GM12872 (cell line): ENCODE data around the gene RABGAP1L.
A peak's percentile ranks its signal among the peaks of the same experiment; 100 is the strongest.

Source experiments
- TF ChIP-seq, protein P1 (sequence below): IDR thresholded peaks from 3 replicates; pipeline ENCODE4 v1.5.1; 2011; ENCODE audit warnings: low read depth, mild to moderate bottlenecking, low read length, moderate library complexity; ENCODE audit not compliant: insufficient read depth

The RABGAP1L gene

DNA sequence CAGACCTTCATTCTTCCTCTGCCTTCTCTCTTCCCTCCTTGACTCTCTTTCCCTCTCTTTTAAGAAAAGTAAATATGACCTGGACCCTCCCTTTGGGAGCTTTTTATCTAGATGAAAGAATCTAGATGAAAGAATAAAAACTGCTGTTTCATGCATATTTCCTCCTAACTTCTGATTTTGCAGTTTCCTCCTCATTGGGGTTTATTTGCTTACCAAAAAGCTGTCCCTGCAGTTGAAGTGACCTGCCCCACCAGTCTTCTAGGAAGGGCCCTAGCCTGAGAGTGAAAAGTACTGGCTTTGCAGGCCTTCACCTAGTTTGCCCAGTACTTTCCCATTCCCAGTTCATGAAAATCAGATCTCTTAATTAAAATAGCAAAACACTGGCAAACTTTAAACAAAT, 812.1 kb downstream of the RABGAP1L start:
- TF ChIP-seq, protein P1, sequence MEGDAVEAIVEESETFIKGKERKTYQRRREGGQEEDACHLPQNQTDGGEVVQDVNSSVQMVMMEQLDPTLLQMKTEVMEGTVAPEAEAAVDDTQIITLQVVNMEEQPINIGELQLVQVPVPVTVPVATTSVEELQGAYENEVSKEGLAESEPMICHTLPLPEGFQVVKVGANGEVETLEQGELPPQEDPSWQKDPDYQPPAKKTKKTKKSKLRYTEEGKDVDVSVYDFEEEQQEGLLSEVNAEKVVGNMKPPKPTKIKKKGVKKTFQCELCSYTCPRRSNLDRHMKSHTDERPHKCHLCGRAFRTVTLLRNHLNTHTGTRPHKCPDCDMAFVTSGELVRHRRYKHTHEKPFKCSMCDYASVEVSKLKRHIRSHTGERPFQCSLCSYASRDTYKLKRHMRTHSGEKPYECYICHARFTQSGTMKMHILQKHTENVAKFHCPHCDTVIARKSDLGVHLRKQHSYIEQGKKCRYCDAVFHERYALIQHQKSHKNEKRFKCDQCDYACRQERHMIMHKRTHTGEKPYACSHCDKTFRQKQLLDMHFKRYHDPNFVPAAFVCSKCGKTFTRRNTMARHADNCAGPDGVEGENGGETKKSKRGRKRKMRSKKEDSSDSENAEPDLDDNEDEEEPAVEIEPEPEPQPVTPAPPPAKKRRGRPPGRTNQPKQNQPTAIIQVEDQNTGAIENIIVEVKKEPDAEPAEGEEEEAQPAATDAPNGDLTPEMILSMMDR, result no peak

DNA sequence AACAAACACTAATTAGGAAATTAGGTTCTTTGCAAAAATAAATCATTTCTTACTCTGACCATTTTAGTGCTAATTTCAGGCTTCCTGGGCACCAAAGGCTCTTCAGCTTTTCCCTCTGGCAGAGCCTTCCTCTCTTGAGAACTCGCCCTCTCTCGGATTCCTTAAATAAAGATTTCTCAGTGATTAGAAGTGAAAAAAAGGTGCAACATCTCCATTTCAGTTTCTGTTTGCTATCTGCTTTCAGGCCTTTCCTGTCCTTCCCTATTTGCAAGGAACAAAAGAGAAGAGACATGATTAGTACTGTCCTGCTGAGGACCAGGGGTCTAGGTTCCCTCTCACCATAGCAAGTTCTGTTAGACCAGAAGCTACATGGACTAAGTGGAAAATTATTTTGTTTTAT, 812.6 kb downstream of the RABGAP1L start:
- TF ChIP-seq, protein P1, result no peak

DNA sequence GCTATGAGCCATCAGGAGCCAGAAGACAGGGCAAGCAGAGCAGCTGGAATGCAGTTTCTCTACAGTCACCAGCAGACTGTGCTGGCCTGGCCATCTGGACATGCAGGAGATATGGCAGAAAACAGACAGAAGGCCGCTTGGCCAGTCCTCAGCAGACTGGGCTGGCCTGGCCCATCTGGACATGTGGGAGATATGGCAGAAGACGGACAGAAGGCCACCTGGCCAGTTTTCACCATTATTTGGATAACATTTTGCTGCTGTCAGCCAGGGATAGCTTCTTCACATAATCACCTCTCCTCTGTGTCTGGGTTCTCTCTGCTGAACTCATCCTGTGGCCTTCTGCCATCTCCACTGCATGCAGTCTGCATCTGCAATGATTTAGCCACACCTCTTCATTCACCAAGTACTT, 815.4 kb downstream of the RABGAP1L start:
- TF ChIP-seq, protein P1, result no peak

DNA sequence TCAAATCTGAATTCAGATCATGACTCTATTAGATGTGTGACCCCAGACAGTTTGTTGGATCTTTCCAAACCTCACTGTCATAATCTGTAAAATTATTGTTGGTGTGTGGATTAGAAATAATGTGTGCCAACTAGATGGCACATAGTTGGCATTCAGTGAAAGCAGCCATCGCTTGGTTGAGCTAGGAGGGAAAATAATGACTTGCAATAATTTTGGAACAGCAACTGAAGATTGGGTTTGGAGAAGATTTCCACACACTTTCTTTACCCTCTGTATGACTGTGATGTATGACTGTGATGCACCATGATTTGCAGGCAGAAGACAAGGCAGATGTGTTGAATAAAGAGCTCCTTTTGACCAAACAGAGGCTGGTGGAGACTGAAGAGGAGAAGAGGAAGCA, 816.4 kb downstream of the RABGAP1L start:
- TF ChIP-seq, protein P1, result no peak

DNA sequence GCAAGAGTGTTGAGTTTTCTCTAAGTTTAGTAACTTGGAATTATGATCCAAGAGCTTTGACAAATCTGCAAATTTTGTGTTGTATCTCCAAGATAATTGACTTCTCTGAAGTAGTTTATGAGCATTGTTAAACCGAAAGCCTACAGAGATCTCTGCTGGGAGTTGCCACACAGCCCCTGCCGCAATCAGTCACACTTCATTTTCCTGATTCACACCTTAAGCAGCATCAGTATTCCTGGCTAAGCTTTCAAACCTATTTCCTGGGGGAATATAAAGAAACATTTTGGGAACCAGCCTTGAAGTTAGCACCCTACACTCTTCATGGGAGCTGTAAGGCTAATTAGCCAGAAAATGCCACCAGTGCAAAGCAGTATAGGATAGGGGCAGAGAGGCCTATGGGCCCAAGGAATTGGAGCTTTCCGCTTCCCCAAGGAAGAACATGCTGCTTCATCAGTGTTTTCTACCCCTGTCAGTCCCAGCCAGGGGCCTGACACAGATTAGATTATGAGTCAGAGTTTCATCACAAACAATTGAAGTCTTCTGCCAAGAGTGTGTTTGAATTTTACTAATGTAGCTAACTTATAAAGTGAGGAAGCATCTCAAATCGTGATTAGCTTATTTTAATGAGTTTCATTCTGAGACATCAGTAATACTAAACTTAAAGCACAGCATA, 817.3 kb downstream of the RABGAP1L start:
- TF ChIP-seq, protein P1, result no peak

DNA sequence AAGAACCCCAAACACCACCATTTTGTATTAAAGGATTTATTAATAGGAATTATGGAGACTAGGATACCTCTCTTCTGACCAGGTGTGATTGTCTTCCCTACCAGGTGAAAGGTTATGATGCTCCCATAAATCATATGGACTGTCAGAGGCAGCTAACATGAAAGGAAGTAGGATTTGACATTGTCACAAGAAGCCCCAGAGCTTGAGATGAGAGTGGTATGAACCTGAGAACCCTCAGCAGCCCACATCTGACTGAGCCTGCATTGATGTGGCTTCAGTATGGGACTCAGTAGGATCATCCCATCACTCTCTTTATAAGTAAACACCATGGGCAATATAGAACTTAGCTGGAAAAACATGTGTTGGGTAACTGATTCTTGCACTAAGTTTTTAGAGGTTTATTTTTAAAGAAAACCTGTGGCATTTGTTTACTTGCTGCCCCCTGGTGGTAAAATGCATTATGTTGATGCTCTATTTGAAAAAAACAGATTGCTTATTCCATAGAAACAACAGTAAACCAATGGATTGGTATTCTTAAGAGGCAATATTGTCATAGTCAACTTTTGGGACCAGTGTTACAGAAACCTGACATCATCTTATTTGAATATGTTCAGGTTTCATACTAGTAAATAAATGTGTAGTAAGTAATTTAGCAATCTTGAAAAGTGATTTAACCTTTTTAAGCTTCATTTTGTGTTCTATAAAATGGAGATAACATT, 823.8 kb downstream of the RABGAP1L start:
- TF ChIP-seq, protein P1, result peak; percentile 56; the same call in 2 of the 3 replicates

DNA sequence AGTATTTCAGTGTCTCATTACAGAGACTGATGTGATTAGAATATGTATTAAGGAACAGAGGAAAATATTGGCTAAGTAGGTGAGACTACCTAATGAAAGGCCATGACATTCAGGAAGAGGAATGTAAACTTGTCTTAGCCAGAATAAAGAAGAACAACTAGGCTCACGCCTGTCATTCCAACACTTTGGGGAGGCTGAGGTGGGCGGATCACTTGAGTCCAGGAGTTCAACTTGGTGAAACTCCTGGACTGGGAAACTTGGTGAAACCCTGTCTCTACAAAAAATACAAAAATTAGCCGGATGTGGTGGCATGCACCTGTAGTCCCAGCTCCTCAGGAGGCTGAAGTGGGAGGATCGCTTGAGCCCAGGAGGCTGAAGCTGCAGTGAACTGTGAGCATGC, 825.6 kb downstream of the RABGAP1L start:
- TF ChIP-seq, protein P1, result no peak
